Measurements from ENCODE around the gene UGT1A3. TPM values are rescaled to one million over a fixed set of nuclear protein-coding genes. Genes with fewer than 3 reads are reported as not detected.

UGT1A3 gene
- total and polyA plus RNA-seq, 9 donors: not detected

DNA sequence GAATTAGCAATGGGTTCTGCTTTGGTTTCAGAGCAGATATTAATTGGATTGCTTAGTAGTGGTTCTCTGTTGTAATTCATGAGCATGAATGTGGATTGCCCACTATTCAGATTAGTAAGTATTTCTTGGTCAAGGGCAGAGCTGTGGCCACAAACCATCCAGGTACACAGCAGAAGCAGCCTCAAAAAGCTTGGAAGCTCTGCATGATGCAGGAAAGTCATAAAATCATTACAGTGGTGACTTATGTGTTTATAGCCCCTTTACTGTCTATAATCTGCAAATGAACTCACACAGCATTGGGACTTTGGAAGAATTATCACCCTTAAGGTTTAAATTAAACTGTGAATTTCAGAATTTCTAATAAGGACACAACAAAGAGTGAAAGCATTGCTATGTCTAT is 29.3 kb downstream of the UGT1A3 start:
- no peak for DNase-seq
- H3K27ac ChIP-seq (ENCODE audit: low read length): no peak overlapping the region

GRCh38 chr2:233758849-233759248 is 30.0 kb downstream of the UGT1A3 start:
- Histone ChIP-seq H3K9me3 (replicated peaks; ENCODE audit: control insufficient read depth, low read depth, low read length) (no peaks in the 10 kb centered on the region), H3K36me3 (ENCODE audit: control insufficient read depth, insufficient read depth, low read length) (no peaks in the 10 kb centered on the region), H3K4me3 (ENCODE audit: low read length) (no peak overlapping the region), H3K27me3 (ENCODE audit: control insufficient read depth, insufficient read depth, low read length) (no peaks in the 10 kb centered on the region), H3K4me1 (ENCODE audit: control insufficient read depth, insufficient read depth, low read length) (no peaks in the 10 kb centered on the region), H3K27ac (ENCODE audit: low read length) (no peak overlapping the region)
- DNase-seq: no peak
- 80% methylated on average over 1 of the region's 2 CpGs for WGBS (ENCODE audit: insufficient coverage)

More for the DNA sequence above, 29.3 kb downstream of the UGT1A3 start:
- H3K4me3 ChIP-seq (ENCODE audit: low read length): no peak overlapping the region
- H3K36me3 ChIP-seq (ENCODE audit: control insufficient read depth, insufficient read depth, low read length): no peaks in the 10 kb centered on the region
- no peaks in the 10 kb centered on the region for H3K9me3 ChIP-seq (replicated peaks; ENCODE audit: control insufficient read depth, low read depth, low read length)
- no peaks in the 10 kb centered on the region for H3K4me1 ChIP-seq (ENCODE audit: control insufficient read depth, insufficient read depth, low read length)
- no peaks in the 10 kb centered on the region for H3K27me3 ChIP-seq (ENCODE audit: control insufficient read depth, insufficient read depth, low read length)

GRCh38 chr2:233760043-233760442 is 31.2 kb downstream of the UGT1A3 start, which contains the start of gene UGT1A1:
Gene UGT1A1 (plus strand): TSS chr2:233760270. CDS start chr2:233760288, 18 bp downstream.
- DNase-seq: no peak
- no peaks in the 10 kb centered on the region for H3K36me3 ChIP-seq (ENCODE audit: control insufficient read depth, insufficient read depth, low read length)
- H3K9me3 ChIP-seq (replicated peaks; ENCODE audit: control insufficient read depth, low read depth, low read length): no peaks in the 10 kb centered on the region
- WGBS (ENCODE audit: insufficient coverage): 100% methylated on average over 3 of the region's 6 CpGs
- no peaks in the 10 kb centered on the region for H3K4me1 ChIP-seq (ENCODE audit: control insufficient read depth, insufficient read depth, low read length)
- H3K27ac ChIP-seq (ENCODE audit: low read length): no peak within 1 kb of the TSS
- H3K4me3 ChIP-seq (ENCODE audit: low read length): no peak within 1 kb of the TSS
- peaks cover 8% of the 10 kb centered on the region for H3K27me3 ChIP-seq (ENCODE audit: control insufficient read depth, insufficient read depth, low read length)

- H3K4me3 ChIP-seq (ENCODE audit: low read length): no peak overlapping the region
- peaks cover 8% of the 10 kb centered on the region for H3K27me3 ChIP-seq (ENCODE audit: control insufficient read depth, insufficient read depth, low read length)
- H3K36me3 ChIP-seq (ENCODE audit: control insufficient read depth, insufficient read depth, low read length): no peaks in the 10 kb centered on the region
- 82% methylated on average over 2 of the region's 4 CpGs for WGBS (ENCODE audit: insufficient coverage)
- no peaks in the 10 kb centered on the region for H3K4me1 ChIP-seq (ENCODE audit: control insufficient read depth, insufficient read depth, low read length)
- DNase-seq: no peak
- H3K27ac ChIP-seq (ENCODE audit: low read length): no peak overlapping the region
- no peaks in the 10 kb centered on the region for H3K9me3 ChIP-seq (replicated peaks; ENCODE audit: control insufficient read depth, low read depth, low read length)
Observed at GRCh38 chr2:233761040-233761769, 32.4 kb downstream of the UGT1A3 start.

DNA sequence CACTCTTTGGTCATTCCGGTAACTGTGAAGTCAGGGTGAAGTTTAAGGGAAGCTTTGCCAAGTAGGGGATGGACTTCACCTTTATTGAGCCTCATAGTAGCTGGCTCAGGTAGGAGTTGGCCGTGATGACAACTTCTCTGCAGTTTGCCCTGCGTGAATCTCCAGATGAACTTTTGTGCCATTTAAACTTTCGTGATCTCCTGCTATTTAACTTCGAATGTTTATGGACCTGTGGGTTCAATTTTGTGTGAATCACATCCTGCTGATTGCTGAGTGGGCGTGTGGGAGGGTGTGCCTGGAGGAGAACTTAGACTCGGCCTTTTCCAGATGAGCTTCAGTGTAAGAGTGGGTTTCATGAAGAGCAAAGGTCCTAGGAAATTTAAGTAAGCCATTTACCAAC is 35.4 kb downstream of the UGT1A3 start:
- H3K36me3 ChIP-seq (ENCODE audit: control insufficient read depth, insufficient read depth, low read length): no peaks in the 10 kb centered on the region
- 63% methylated on average over 7 of the region's 7 CpGs for WGBS (ENCODE audit: insufficient coverage)

DNA sequence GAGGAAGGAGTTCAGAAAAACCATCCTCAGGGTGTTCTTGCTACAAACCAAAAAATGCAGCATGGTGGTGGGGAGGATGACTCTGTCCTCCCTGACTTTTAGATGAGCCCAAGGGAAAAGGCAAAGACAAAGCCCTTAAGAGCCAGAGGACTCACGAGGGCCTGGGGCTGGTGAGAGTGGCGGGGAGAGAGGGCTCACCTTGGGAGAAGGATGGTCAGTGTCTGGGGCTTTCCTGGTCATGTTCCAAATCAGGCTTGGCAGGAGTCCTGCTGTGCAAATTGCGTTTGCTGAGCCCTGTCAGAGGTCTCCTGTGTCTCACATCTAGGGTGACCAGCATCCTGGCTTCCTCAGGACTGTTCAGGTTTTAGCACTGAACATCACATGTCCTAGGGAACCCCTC is 35.9 kb downstream of the UGT1A3 start:
- H3K4me1 ChIP-seq (ENCODE audit: control insufficient read depth, insufficient read depth, low read length): no peaks in the 10 kb centered on the region
- peaks cover 8% of the 10 kb centered on the region for H3K27me3 ChIP-seq (ENCODE audit: control insufficient read depth, insufficient read depth, low read length)
- no peaks in the 10 kb centered on the region for H3K36me3 ChIP-seq (ENCODE audit: control insufficient read depth, insufficient read depth, low read length)
- H3K27ac ChIP-seq (ENCODE audit: low read length): no peak overlapping the region
- no peaks in the 10 kb centered on the region for H3K9me3 ChIP-seq (replicated peaks; ENCODE audit: control insufficient read depth, low read depth, low read length)
- 48% methylated on average over 3 of the region's 3 CpGs for WGBS (ENCODE audit: insufficient coverage)
- H3K4me3 ChIP-seq (ENCODE audit: low read length): no peak overlapping the region
- DNase-seq: no peak

More for the DNA sequence above, 35.4 kb downstream of the UGT1A3 start:
- no peak overlapping the region for H3K4me3 ChIP-seq (ENCODE audit: low read length)
- no peaks in the 10 kb centered on the region for H3K4me1 ChIP-seq (ENCODE audit: control insufficient read depth, insufficient read depth, low read length)
- H3K27me3 ChIP-seq (ENCODE audit: control insufficient read depth, insufficient read depth, low read length): peaks cover 8% of the 10 kb centered on the region
- H3K27ac ChIP-seq (ENCODE audit: low read length): no peak overlapping the region
- no peaks in the 10 kb centered on the region for H3K9me3 ChIP-seq (replicated peaks; ENCODE audit: control insufficient read depth, low read depth, low read length)
- no peak for DNase-seq

GRCh38 chr2:233766416-233766815 is 37.6 kb downstream of the UGT1A3 start:
- DNase-seq: no peak
- peaks cover 8% of the 10 kb centered on the region for H3K27me3 ChIP-seq (ENCODE audit: control insufficient read depth, insufficient read depth, low read length)
- 88% methylated on average over 1 of the region's 4 CpGs for WGBS (ENCODE audit: insufficient coverage)

DNA sequence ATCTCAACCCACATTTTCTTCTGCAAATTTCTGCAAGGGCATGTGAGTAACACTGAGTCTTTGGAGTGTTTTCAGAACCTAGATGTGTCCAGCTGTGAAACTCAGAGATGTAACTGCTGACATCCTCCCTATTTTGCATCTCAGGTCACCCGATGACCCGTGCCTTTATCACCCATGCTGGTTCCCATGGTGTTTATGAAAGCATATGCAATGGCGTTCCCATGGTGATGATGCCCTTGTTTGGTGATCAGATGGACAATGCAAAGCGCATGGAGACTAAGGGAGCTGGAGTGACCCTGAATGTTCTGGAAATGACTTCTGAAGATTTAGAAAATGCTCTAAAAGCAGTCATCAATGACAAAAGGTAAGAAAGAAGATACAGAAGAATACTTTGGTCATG is 39.2 kb downstream of the UGT1A3 start:
- no peaks in the 10 kb centered on the region for H3K36me3 ChIP-seq (ENCODE audit: control insufficient read depth, insufficient read depth, low read length)
- H3K27me3 ChIP-seq (ENCODE audit: control insufficient read depth, insufficient read depth, low read length): peaks cover 8% of the 10 kb centered on the region
- no peak overlapping the region for H3K4me3 ChIP-seq (ENCODE audit: low read length)
- no peak overlapping the region for H3K27ac ChIP-seq (ENCODE audit: low read length)
- H3K4me1 ChIP-seq (ENCODE audit: control insufficient read depth, insufficient read depth, low read length): no peaks in the 10 kb centered on the region
- 66% methylated on average over 4 of the region's 4 CpGs for WGBS (ENCODE audit: insufficient coverage)
- no peak for DNase-seq
- no peaks in the 10 kb centered on the region for H3K9me3 ChIP-seq (replicated peaks; ENCODE audit: control insufficient read depth, low read depth, low read length)

More at GRCh38 chr2:233766416-233766815, 37.6 kb downstream of the UGT1A3 start:
- H3K9me3 ChIP-seq (replicated peaks; ENCODE audit: control insufficient read depth, low read depth, low read length): no peaks in the 10 kb centered on the region
- H3K4me3 ChIP-seq (ENCODE audit: low read length): no peak overlapping the region
- no peaks in the 10 kb centered on the region for H3K4me1 ChIP-seq (ENCODE audit: control insufficient read depth, insufficient read depth, low read length)
- H3K36me3 ChIP-seq (ENCODE audit: control insufficient read depth, insufficient read depth, low read length): no peaks in the 10 kb centered on the region
- H3K27ac ChIP-seq (ENCODE audit: low read length): no peak overlapping the region

GRCh38 chr2:233769260-233769659 is 40.4 kb downstream of the UGT1A3 start:
- Histone ChIP-seq H3K4me1 (ENCODE audit: control insufficient read depth, insufficient read depth, low read length) (no peaks in the 10 kb centered on the region), H3K4me3 (ENCODE audit: low read length) (no peak overlapping the region), H3K9me3 (replicated peaks; ENCODE audit: control insufficient read depth, low read depth, low read length) (no peaks in the 10 kb centered on the region), H3K27me3 (ENCODE audit: control insufficient read depth, insufficient read depth, low read length) (peaks cover 6% of the 10 kb centered on the region), H3K27ac (ENCODE audit: low read length) (no peak overlapping the region), H3K36me3 (ENCODE audit: control insufficient read depth, insufficient read depth, low read length) (no peaks in the 10 kb centered on the region)
- WGBS (ENCODE audit: insufficient coverage): 88% methylated on average over 9 of the region's 9 CpGs
- DNase-seq: no peak

DNA sequence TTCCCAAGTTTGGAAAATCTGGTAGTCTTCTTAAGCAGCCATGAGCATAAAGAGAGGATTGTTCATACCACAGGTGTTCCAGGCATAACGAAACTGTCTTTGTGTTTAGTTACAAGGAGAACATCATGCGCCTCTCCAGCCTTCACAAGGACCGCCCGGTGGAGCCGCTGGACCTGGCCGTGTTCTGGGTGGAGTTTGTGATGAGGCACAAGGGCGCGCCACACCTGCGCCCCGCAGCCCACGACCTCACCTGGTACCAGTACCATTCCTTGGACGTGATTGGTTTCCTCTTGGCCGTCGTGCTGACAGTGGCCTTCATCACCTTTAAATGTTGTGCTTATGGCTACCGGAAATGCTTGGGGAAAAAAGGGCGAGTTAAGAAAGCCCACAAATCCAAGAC is 43.3 kb downstream of the UGT1A3 start:
- H3K27ac ChIP-seq (ENCODE audit: low read length): no peak overlapping the region
- H3K4me3 ChIP-seq (ENCODE audit: low read length): no peak overlapping the region
- WGBS (ENCODE audit: insufficient coverage): 90% methylated on average over 11 of the region's 16 CpGs
- H3K9me3 ChIP-seq (replicated peaks; ENCODE audit: control insufficient read depth, low read depth, low read length): no peaks in the 10 kb centered on the region
- DNase-seq: no peak
- no peaks in the 10 kb centered on the region for H3K36me3 ChIP-seq (ENCODE audit: control insufficient read depth, insufficient read depth, low read length)
- no peaks in the 10 kb centered on the region for H3K27me3 ChIP-seq (ENCODE audit: control insufficient read depth, insufficient read depth, low read length)
- no peaks in the 10 kb centered on the region for H3K4me1 ChIP-seq (ENCODE audit: control insufficient read depth, insufficient read depth, low read length)

DNA sequence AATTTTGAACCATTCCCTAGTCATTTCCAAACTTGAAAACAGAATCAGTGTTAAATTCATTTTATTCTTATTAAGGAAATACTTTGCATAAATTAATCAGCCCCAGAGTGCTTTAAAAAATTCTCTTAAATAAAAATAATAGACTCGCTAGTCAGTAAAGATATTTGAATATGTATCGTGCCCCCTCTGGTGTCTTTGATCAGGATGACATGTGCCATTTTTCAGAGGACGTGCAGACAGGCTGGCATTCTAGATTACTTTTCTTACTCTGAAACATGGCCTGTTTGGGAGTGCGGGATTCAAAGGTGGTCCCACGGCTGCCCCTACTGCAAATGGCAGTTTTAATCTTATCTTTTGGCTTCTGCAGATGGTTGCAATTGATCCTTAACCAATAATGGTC is 43.7 kb downstream of the UGT1A3 start:
- H3K4me1 ChIP-seq (ENCODE audit: control insufficient read depth, insufficient read depth, low read length): no peaks in the 10 kb centered on the region
- DNase-seq: no peak
- 75% methylated on average over 2 of the region's 5 CpGs for WGBS (ENCODE audit: insufficient coverage)

More for the DNA sequence above, 43.7 kb downstream of the UGT1A3 start:
- Histone ChIP-seq H3K4me3 (ENCODE audit: low read length) (no peak overlapping the region), H3K27me3 (ENCODE audit: control insufficient read depth, insufficient read depth, low read length) (no peaks in the 10 kb centered on the region), H3K36me3 (ENCODE audit: control insufficient read depth, insufficient read depth, low read length) (no peaks in the 10 kb centered on the region), H3K27ac (ENCODE audit: low read length) (no peak overlapping the region), H3K9me3 (replicated peaks; ENCODE audit: control insufficient read depth, low read depth, low read length) (no peaks in the 10 kb centered on the region)
